ENCODE measurements around the gene ITLN1. TPM values are rescaled to one million over a fixed set of nuclear protein-coding genes. Genes with fewer than 3 reads are reported as not detected.

Gene ITLN1
- total and polyA plus RNA-seq, 2 donors (not counting 3 experiments of a cell fraction or from before 2014, with no cell fraction given): 0.12 TPM; not detected in 1

DNA sequence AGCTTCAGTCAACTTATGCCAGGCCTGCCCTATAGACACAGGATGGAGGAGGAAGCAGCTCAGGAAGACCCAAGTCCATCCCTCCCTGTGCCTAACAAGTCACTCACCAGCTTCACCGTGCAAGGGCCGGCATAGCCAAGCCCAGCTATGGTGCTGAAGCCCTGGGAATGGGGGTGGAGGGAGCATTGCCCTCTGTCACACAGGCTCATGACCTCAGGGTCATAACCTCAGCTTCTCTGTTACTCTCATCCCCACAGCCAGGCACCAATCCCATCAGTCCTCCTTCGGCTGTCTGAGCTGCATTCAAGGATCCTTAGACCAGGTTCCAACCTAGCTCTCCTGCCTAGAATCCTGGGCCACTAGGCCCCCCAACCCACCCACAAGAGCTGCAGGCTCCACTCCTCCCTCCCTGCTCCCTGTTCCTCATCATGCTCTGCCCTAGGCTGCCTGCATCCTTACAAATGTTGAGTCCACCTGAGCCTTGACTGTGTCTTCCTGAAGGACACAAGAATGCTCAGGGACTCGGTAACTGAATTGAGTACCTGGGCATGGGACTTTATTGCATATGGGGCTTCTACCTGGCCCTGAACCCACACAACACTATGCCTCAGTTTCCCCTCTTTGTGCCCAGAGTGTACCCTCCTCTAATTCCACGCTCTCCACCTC, 24.0 kb downstream of the ITLN1 start:
- no peak overlapping the region for H2AFZ ChIP-seq (ENCODE audit: low read depth, low read length)
- no peak overlapping the region for H3K27ac ChIP-seq (ENCODE audit: insufficient read depth, low read depth, low read length)
- no peak overlapping the region for H3K4me3 ChIP-seq (replicated peaks in 1 of 3; ENCODE audit: insufficient read depth in 1 of 3, low read depth in 1 of 3, low read length in 3 of 3)
- no peaks in the 10 kb centered on the region for H3K36me3 ChIP-seq (ENCODE audit: control insufficient read depth in 2 of 2, extremely low read depth in 1 of 2, insufficient read depth in 2 of 2, low read length in 2 of 2)
- intact Hi-C loops (cut with micrococcal nuclease) (no loop called here), dilution Hi-C loops (cut with MboI; ENCODE audit: extremely low pct_ligation_motif_present, low sequenced_read_pairs) (no loop called here)
- H3K79me2 ChIP-seq (ENCODE audit: control insufficient read depth, insufficient read depth, low read length): no peaks in the 10 kb centered on the region
- H3K4me2 ChIP-seq (ENCODE audit: insufficient read depth, low read length): no peak overlapping the region
- no peaks in the 10 kb centered on the region for H3K9me3 ChIP-seq (replicated peaks; ENCODE audit: control insufficient read depth, insufficient read depth, low read length)
- BruUV-seq (replicated peaks): no TSS peak
- no peak for DNase-seq (ENCODE audit: low read depth, low spot score)
- H4K20me1 ChIP-seq (replicated peaks; ENCODE audit: control insufficient read depth, extremely low read depth, insufficient read depth, low read length): no peaks in the 10 kb centered on the region
- no peak for FAIRE-seq
- no peaks in the 10 kb centered on the region for H3K4me1 ChIP-seq (ENCODE audit: control insufficient read depth, extremely low read depth, insufficient read depth, low read length)
- H3K27me3 ChIP-seq (ENCODE audit: control insufficient read depth in 2 of 2, insufficient read depth in 2 of 2, low read length in 2 of 2): no peaks in the 10 kb centered on the region
- CTCF ChIA-PET: interaction anchor here (0.6 to 0.9 kb wide), 2 partner anchors 26 to 430 kb away, joined by 3 to 4 read pairs; no protein-coding TSS in a partner anchor
- no peaks in the 10 kb centered on the region for H3K9me1 ChIP-seq (replicated peaks; ENCODE audit: control insufficient read depth, extremely low read depth, insufficient read depth, low read length)
- TF ChIP-seq FOS (IDR thresholded peaks at IDR 0.05; ENCODE audit: borderline replicate concordance, insufficient read depth, low read length) (no peak), POLR2AphosphoS5 (IDR thresholded peaks at IDR 0.05; ENCODE audit: insufficient read depth, low read depth, low read length) (no peak), CTCF (IDR thresholded peaks at IDR 0.05; ENCODE audit: extremely low read depth in 1 of 2, insufficient read depth in 1 of 2, low read depth in 1 of 2, low read length in 2 of 2) (no peak)
- H3K9ac ChIP-seq (replicated peaks; ENCODE audit: extremely low read depth, insufficient read depth, low read length): no peak overlapping the region
- POLR2A ChIA-PET: no interaction called here

DNA sequence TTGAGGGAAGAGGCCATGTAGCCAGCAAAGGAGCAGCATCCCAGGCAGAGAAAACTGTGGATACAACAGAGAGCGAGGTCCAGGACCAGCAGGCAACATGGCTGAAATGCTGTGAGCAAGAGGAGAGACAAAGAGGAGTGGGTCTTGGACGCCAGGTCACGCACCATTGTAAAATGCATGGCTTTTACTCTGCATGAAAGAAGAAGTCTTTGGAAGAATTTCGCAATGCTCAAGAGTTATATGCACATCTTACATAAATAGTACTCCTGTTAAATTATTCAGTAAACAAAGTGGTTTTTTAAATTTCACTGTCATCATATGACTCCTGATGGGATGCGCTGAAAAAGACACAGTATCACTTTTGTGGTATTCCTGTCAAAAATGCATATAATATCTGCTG, 25.8 kb downstream of the ITLN1 start:
- no peak overlapping the region for H2AFZ ChIP-seq (ENCODE audit: low read depth, low read length)
- H3K27me3 ChIP-seq (ENCODE audit: control insufficient read depth in 2 of 2, insufficient read depth in 2 of 2, low read length in 2 of 2): no peaks in the 10 kb centered on the region
- no peak for DNase-seq (ENCODE audit: low read depth, low spot score)
- ChIA-PET POLR2A (no interaction called here), CTCF (no interaction called here)
- no peaks in the 10 kb centered on the region for H3K9me1 ChIP-seq (replicated peaks; ENCODE audit: control insufficient read depth, extremely low read depth, insufficient read depth, low read length)
- no peak overlapping the region for H3K4me2 ChIP-seq (ENCODE audit: insufficient read depth, low read length)
- FAIRE-seq: no peak
- TF ChIP-seq MYC (IDR thresholded peaks at IDR 0.05; ENCODE audit: low read depth, low read length) (no peak), GATA2 (IDR thresholded peaks at IDR 0.05; ENCODE audit: insufficient read depth, insufficient read length, low read depth, low read length) (no peak), CTCF (IDR thresholded peaks at IDR 0.05; ENCODE audit: extremely low read depth in 1 of 2, insufficient read depth in 1 of 2, low read depth in 1 of 2, low read length in 2 of 2) (no peak), POLR2A (IDR thresholded peaks at IDR 0.05; ENCODE audit: low read depth, low read length) (no peak), FOS (IDR thresholded peaks at IDR 0.05; ENCODE audit: borderline replicate concordance, insufficient read depth, low read length) (no peak), JUN (IDR thresholded peaks at IDR 0.05; ENCODE audit: borderline replicate concordance, insufficient read depth, insufficient read length, low read depth) (no peak), EZH2 (IDR thresholded peaks at IDR 0.05; ENCODE audit: borderline replicate concordance, low read depth, low read length, severe bottlenecking) (no peak), POLR2AphosphoS5 (IDR thresholded peaks at IDR 0.05; ENCODE audit: insufficient read depth, low read depth, low read length) (no peak)
- TF ChIP-seq, protein P1, sequence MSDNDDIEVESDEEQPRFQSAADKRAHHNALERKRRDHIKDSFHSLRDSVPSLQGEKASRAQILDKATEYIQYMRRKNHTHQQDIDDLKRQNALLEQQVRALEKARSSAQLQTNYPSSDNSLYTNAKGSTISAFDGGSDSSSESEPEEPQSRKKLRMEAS (IDR thresholded peaks at IDR 0.05; ENCODE audit: insufficient read depth, insufficient read length): no peak
- intact Hi-C loops (cut with micrococcal nuclease) (no loop called here), dilution Hi-C loops (cut with MboI; ENCODE audit: extremely low pct_ligation_motif_present, low sequenced_read_pairs) (no loop called here)
- H3K27ac ChIP-seq (ENCODE audit: insufficient read depth, low read depth, low read length): no peak overlapping the region
- no peaks in the 10 kb centered on the region for H3K79me2 ChIP-seq (ENCODE audit: control insufficient read depth, insufficient read depth, low read length)
- no peak overlapping the region for H3K9ac ChIP-seq (replicated peaks; ENCODE audit: extremely low read depth, insufficient read depth, low read length)
- no TSS peak for BruUV-seq (replicated peaks)
- H3K4me1 ChIP-seq (ENCODE audit: control insufficient read depth, extremely low read depth, insufficient read depth, low read length): no peaks in the 10 kb centered on the region
- no peak overlapping the region for H3K4me3 ChIP-seq (replicated peaks in 1 of 3; ENCODE audit: insufficient read depth in 1 of 3, low read depth in 1 of 3, low read length in 3 of 3)
- H4K20me1 ChIP-seq (replicated peaks; ENCODE audit: control insufficient read depth, extremely low read depth, insufficient read depth, low read length): no peaks in the 10 kb centered on the region
- no peaks in the 10 kb centered on the region for H3K36me3 ChIP-seq (ENCODE audit: control insufficient read depth in 2 of 2, extremely low read depth in 1 of 2, insufficient read depth in 2 of 2, low read length in 2 of 2)
- no peaks in the 10 kb centered on the region for H3K9me3 ChIP-seq (replicated peaks; ENCODE audit: control insufficient read depth, insufficient read depth, low read length)
